Prostate gland (tissue), 2 donors: ENCODE data around the gene MAP3K19.

Experiments used
- CTCF ChIP-seq, 4 experiments: fragments of 200-600 bp in 2 of 4; fragments of 450-650 bp in 2 of 4; sonication (generic) in 2 of 4; IDR thresholded peaks; 1 replicate in 3 of 4; 2 replicates in 1 of 4; pipeline ENCODE4 v1.5.1; 2016 to 2019; ENCODE audit warnings: antibody characterized with exemption in 4 of 4, mild to moderate bottlenecking in 2 of 4, moderate library complexity in 2 of 4
- POLR2A ChIP-seq: fragments of 450-650 bp; IDR thresholded peaks from one replicate; pipeline ENCODE4 v1.6.1; 2016; ENCODE audit warnings: antibody characterized with exemption, mild to moderate bottlenecking
- POLR2AphosphoS5 ChIP-seq: sonication (generic); formaldehyde crosslinking; IDR thresholded peaks from one replicate; pipeline ENCODE4 v1.6.1; 2017; ENCODE audit warnings: antibody characterized with exemption

GRCh38 chr2:134932864-134933526, 114.3 kb downstream of the MAP3K19 start:
- TF ChIP-seq CTCF (IDR thresholded peaks at IDR 0.05) (no peak), POLR2AphosphoS5 (no peak), POLR2A (no peak)
